ENCODE data around the gene CMIP.

DNA sequence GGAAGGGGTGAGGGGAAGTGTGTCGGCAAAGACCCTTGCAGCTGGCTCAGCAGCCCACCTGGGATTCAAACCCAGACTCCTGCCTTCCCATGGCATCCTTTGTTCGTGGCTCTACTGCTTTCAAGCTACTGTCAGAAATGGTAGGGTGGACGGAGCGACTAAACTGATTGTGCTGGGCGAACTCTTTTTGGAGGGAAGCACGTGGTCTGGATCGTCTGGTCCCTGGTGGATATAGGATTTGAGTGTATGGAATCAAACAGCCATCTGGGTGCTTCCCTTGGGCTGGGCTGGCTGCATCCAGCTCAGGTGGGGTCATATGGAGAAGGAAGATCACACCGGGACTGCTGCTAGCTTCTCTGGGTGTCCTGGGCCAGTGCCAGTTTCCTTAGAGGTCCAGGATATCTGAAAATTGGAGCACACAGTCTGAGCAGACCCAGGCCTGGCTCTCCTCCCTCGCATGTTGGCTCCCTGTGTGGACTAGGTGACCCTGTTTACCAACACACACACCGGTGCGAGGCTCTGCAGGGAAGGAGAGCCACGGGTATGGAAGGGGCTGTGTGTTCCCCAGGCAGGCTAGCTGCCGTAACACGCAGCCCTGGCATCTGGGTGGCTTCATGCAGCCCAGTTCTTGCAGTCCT, 8.6 kb downstream of the CMIP start:
- TF ChIP-seq CBFB (CRISPR knock-in tag; IDR thresholded peaks at IDR 0.05; ENCODE audit: low read depth) (no peak), CREM (CRISPR knock-in tag; IDR thresholded peaks at IDR 0.05) (no peak), MYBL2 (CRISPR knock-in tag; IDR thresholded peaks at IDR 0.05) (no peak), TEAD4 (CRISPR knock-in tag; IDR thresholded peaks at IDR 0.05) (no peak), NFE2L1 (CRISPR knock-in tag; IDR thresholded peaks at IDR 0.05) (no peak)
- TF ChIP-seq, protein P1, sequence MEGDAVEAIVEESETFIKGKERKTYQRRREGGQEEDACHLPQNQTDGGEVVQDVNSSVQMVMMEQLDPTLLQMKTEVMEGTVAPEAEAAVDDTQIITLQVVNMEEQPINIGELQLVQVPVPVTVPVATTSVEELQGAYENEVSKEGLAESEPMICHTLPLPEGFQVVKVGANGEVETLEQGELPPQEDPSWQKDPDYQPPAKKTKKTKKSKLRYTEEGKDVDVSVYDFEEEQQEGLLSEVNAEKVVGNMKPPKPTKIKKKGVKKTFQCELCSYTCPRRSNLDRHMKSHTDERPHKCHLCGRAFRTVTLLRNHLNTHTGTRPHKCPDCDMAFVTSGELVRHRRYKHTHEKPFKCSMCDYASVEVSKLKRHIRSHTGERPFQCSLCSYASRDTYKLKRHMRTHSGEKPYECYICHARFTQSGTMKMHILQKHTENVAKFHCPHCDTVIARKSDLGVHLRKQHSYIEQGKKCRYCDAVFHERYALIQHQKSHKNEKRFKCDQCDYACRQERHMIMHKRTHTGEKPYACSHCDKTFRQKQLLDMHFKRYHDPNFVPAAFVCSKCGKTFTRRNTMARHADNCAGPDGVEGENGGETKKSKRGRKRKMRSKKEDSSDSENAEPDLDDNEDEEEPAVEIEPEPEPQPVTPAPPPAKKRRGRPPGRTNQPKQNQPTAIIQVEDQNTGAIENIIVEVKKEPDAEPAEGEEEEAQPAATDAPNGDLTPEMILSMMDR (IDR thresholded peaks at IDR 0.05): no peak

Measured in WTC11 (cell line).